GM12892 (cell line): ENCODE data around the gene PDAP1.

Experiments
- POLR2A ChIP-seq: IDR thresholded peaks from 2 replicates; pipeline ENCODE4 v1.6.1; 2011; ENCODE audit warnings: low read depth, low read length, control low read depth
- POLR2AphosphoS5 ChIP-seq: IDR thresholded peaks from 2 replicates; pipeline ENCODE4 v1.6.1; 2011; ENCODE audit warnings: low read depth, low read length, control low read depth
- TAF1 ChIP-seq: IDR thresholded peaks from 2 replicates; pipeline ENCODE4 v1.6.1; 2011; ENCODE audit warnings: low read depth, mild to moderate bottlenecking, control low read depth, low read length, borderline replicate concordance

- TF ChIP-seq POLR2A (no peak), TAF1 (no peak), POLR2AphosphoS5 (no peak)
Observed at GRCh38 chr7:99433158-99433557, 24.8 kb upstream of the PDAP1 start.
